ENCODE results near the gene HGFAC.

The HGFAC gene

GRCh38 chr4:3420956-3421355 lies 20.8 kb upstream of the HGFAC start:
- no peak overlapping the region for H3K4me3 ChIP-seq (ENCODE audit: low read depth, low read length)
- DNase-seq (ENCODE audit: low read depth): no peak
- no peak for TF ChIP-seq CTCF (IDR thresholded peaks at IDR 0.05; ENCODE audit: control insufficient read depth, extremely low read depth, insufficient read depth)

GRCh38 chr4:3421470-3421869 lies 20.3 kb upstream of the HGFAC start:
- H3K4me3 ChIP-seq (ENCODE audit: low read depth, low read length): no peak overlapping the region
- no peak for DNase-seq (ENCODE audit: low read depth)
- TF ChIP-seq CTCF (IDR thresholded peaks at IDR 0.05; ENCODE audit: control insufficient read depth, extremely low read depth, insufficient read depth): no peak

GRCh38 chr4:3422241-3422801 lies 19.4 kb upstream of the HGFAC start:
- no peak for DNase-seq (ENCODE audit: low read depth)
- no peak for TF ChIP-seq CTCF (IDR thresholded peaks at IDR 0.05; ENCODE audit: control insufficient read depth, extremely low read depth, insufficient read depth)
- H3K4me3 ChIP-seq (ENCODE audit: low read depth, low read length): no peak overlapping the region

GRCh38 chr4:3422808-3423297 lies 18.9 kb upstream of the HGFAC start:
- DNase-seq (ENCODE audit: low read depth): no peak
- no peak for TF ChIP-seq CTCF (IDR thresholded peaks at IDR 0.05; ENCODE audit: control insufficient read depth, extremely low read depth, insufficient read depth)
- H3K4me3 ChIP-seq (ENCODE audit: low read depth, low read length): no peak overlapping the region

- DNase-seq (ENCODE audit: low read depth): no peak
- TF ChIP-seq CTCF (IDR thresholded peaks at IDR 0.05; ENCODE audit: control insufficient read depth, extremely low read depth, insufficient read depth): no peak
- H3K4me3 ChIP-seq (ENCODE audit: low read depth, low read length): no peak overlapping the region
These were observed 18.4 kb upstream of the HGFAC start for GRCh38 chr4:3423406-3423805.

- H3K4me3 ChIP-seq (ENCODE audit: low read depth, low read length): no peak overlapping the region
- TF ChIP-seq CTCF (IDR thresholded peaks at IDR 0.05; ENCODE audit: control insufficient read depth, extremely low read depth, insufficient read depth): no peak
- no peak for DNase-seq (ENCODE audit: low read depth)
These were observed 17.8 kb upstream of the HGFAC start for GRCh38 chr4:3423952-3424351.

- H3K4me3 ChIP-seq (ENCODE audit: low read depth, low read length): no peak overlapping the region
- TF ChIP-seq CTCF (IDR thresholded peaks at IDR 0.05; ENCODE audit: control insufficient read depth, extremely low read depth, insufficient read depth): no peak
- DNase-seq (ENCODE audit: low read depth): no peak
These were observed 17.2 kb upstream of the HGFAC start for GRCh38 chr4:3424522-3425095.

Data from LNCaP clone FGC (cell line).